ENCODE data around the gene PACRG.

DNA sequence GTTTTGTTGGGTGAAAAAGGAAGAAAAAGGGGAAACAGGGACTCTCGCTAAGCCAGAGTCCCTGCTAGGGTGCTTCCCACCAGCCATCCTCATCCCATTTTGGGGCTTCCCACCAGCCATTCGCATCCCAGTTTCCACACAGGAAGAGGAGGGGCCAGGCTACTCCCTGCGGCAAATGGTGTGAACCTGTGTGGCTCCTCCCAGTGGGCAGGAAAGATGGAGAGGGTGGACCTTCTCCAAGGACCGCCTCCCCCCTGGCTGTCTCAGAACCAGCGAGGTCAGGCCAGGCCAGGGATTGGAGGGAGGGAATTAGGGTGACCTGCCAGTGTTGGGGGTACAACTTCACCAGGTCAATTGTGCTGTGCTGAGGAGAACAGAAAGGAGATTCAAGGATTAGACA lies 326.9 kb downstream of the PACRG start:
- TF ChIP-seq, protein P1, sequence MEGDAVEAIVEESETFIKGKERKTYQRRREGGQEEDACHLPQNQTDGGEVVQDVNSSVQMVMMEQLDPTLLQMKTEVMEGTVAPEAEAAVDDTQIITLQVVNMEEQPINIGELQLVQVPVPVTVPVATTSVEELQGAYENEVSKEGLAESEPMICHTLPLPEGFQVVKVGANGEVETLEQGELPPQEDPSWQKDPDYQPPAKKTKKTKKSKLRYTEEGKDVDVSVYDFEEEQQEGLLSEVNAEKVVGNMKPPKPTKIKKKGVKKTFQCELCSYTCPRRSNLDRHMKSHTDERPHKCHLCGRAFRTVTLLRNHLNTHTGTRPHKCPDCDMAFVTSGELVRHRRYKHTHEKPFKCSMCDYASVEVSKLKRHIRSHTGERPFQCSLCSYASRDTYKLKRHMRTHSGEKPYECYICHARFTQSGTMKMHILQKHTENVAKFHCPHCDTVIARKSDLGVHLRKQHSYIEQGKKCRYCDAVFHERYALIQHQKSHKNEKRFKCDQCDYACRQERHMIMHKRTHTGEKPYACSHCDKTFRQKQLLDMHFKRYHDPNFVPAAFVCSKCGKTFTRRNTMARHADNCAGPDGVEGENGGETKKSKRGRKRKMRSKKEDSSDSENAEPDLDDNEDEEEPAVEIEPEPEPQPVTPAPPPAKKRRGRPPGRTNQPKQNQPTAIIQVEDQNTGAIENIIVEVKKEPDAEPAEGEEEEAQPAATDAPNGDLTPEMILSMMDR (IDR thresholded peaks at IDR 0.05) = no peak
- TF ChIP-seq EP300 (IDR thresholded peaks at IDR 0.05) = no peak
